Right lobe of liver (tissue), 4 donors: Measurements from ENCODE around the gene SYPL1.

Experiments
- POLR2A ChIP-seq: fragments of 450-650 bp; IDR thresholded peaks from one replicate; pipeline ENCODE4 v1.6.1; 2017; ENCODE audit warnings: antibody characterized with exemption, mild to moderate bottlenecking
- TF ChIP-seq, protein P1 (sequence below), 4 donors: fragments of 200-600 bp in 3 of 4; fragments of 450-650 bp in 1 of 4; IDR thresholded peaks; one replicate each; pipeline versions ENCODE4 v1.5.1 to v1.8.0; 2016 to 2022; ENCODE audit warnings: antibody characterized with exemption in 4 of 4, mild to moderate bottlenecking in 2 of 4
- donor health status: DM: no; HTN: no; CAD: no.
- donor health status: DM: no; HTN: no; CAD: no.
- donor health status: DM: no; HTN: yes; CAD: no.

GRCh38 chr7:106042196-106042611 lies 69.9 kb downstream of the SYPL1 start:
- TF ChIP-seq, protein P1, sequence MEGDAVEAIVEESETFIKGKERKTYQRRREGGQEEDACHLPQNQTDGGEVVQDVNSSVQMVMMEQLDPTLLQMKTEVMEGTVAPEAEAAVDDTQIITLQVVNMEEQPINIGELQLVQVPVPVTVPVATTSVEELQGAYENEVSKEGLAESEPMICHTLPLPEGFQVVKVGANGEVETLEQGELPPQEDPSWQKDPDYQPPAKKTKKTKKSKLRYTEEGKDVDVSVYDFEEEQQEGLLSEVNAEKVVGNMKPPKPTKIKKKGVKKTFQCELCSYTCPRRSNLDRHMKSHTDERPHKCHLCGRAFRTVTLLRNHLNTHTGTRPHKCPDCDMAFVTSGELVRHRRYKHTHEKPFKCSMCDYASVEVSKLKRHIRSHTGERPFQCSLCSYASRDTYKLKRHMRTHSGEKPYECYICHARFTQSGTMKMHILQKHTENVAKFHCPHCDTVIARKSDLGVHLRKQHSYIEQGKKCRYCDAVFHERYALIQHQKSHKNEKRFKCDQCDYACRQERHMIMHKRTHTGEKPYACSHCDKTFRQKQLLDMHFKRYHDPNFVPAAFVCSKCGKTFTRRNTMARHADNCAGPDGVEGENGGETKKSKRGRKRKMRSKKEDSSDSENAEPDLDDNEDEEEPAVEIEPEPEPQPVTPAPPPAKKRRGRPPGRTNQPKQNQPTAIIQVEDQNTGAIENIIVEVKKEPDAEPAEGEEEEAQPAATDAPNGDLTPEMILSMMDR (IDR thresholded peaks at IDR 0.05), result no peak
- no peak for TF ChIP-seq POLR2A
